Ishikawa (cell line): Measurements from ENCODE around the gene SPG21.

Source experiments
- CREB1 ChIP-seq: IDR thresholded peaks from 2 replicates; pipeline ENCODE4 v1.6.1; 2012; ENCODE audit warnings: low read depth
- EP300 ChIP-seq: IDR thresholded peaks from 2 replicates; pipeline ENCODE4 v1.6.1; 2012; ENCODE audit warnings: borderline replicate concordance
- FOXM1 ChIP-seq: IDR thresholded peaks from 2 replicates; pipeline ENCODE4 v1.6.1; 2012; ENCODE audit warnings: low read depth, borderline replicate concordance
- MAX ChIP-seq: IDR thresholded peaks from 2 replicates; pipeline ENCODE4 v1.6.1; 2012
- REST ChIP-seq: IDR thresholded peaks from 2 replicates; pipeline ENCODE4 v1.6.1; 2012; ENCODE audit warnings: low read depth, mild to moderate bottlenecking
- TAF1 ChIP-seq: IDR thresholded peaks from 2 replicates; pipeline ENCODE4 v1.6.1; 2012; ENCODE audit warnings: low read depth, mild to moderate bottlenecking
- YY1 ChIP-seq: IDR thresholded peaks from 2 replicates; pipeline ENCODE4 v1.6.1; 2012; ENCODE audit warnings: low read depth

- TF ChIP-seq TAF1: no peak
- no peak for TF ChIP-seq REST
- no peak for TF ChIP-seq MAX
- TF ChIP-seq CREB1: no peak
- TF ChIP-seq EP300: no peak
- no peak for TF ChIP-seq FOXM1
- no peak for TF ChIP-seq YY1
These were observed 74.0 kb downstream of the SPG21 start for GRCh38 chr15:64915518-64916227.
